ENCODE data around the gene PTDSS2. TPM values are rescaled to one million over a fixed set of nuclear protein-coding genes. Genes with fewer than 3 reads are reported as not detected.

PTDSS2 gene
- total and polyA plus RNA-seq, 2 donors from 2014 or later = 28.5 to 37.7 TPM

DNA sequence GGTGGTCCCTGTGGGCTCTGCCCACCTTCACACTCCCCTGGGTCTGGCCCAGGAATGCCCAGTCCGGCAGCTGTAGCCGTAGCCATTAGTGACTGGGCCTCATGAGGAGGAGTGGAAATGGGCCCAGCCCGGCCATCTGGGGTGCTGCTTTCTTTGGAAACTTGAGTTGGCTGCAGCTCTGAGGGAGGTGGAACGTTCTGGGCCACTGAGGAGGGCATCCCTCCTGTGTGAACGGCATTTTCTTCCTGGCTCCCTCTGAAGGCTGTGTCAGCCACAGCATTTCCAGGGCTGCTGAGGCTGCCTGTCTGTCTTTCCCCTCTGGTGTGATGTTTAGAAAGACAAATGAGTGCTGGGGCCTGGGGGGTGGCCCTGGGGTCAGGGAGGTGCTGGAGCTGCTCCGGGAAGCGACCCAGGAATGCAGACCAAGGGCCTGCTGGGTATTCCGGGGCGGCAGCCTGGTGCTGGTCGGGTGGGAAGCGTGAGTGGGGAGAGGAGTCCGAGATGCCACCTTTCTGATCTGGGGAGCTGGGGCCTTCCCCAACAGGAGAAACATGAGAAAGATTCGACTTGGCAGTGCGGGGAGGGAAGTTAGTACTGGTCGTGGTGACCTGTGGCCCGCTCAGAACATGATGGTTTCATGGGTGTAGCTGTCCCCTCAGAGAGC is 27.1 kb downstream of the PTDSS2 start:
- intact Hi-C loops (cut with DNase I) = no loop called here
- no peak overlapping the region for H3K9ac ChIP-seq (ENCODE audit: low read length in 3 of 3)
- H3K4me3 ChIP-seq (ENCODE audit: low read length in 3 of 3) = no peak overlapping the region
- TF ChIP-seq, protein P1, sequence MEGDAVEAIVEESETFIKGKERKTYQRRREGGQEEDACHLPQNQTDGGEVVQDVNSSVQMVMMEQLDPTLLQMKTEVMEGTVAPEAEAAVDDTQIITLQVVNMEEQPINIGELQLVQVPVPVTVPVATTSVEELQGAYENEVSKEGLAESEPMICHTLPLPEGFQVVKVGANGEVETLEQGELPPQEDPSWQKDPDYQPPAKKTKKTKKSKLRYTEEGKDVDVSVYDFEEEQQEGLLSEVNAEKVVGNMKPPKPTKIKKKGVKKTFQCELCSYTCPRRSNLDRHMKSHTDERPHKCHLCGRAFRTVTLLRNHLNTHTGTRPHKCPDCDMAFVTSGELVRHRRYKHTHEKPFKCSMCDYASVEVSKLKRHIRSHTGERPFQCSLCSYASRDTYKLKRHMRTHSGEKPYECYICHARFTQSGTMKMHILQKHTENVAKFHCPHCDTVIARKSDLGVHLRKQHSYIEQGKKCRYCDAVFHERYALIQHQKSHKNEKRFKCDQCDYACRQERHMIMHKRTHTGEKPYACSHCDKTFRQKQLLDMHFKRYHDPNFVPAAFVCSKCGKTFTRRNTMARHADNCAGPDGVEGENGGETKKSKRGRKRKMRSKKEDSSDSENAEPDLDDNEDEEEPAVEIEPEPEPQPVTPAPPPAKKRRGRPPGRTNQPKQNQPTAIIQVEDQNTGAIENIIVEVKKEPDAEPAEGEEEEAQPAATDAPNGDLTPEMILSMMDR (IDR thresholded peaks at IDR 0.05; ENCODE audit: borderline replicate concordance, extremely low read depth, insufficient read depth) = no peak
- no peaks in the 10 kb centered on the region for H3K4me1 ChIP-seq (ENCODE audit: control insufficient read depth in 2 of 3, insufficient read depth in 2 of 3, low read depth in 1 of 3, low read length in 3 of 3)
- no peak overlapping the region for H3K27ac ChIP-seq (ENCODE audit: low read depth in 2 of 2, low read length in 2 of 2)
- H3K9me3 ChIP-seq (ENCODE audit: control insufficient read depth in 2 of 3, insufficient read depth in 1 of 3, low read length in 3 of 3) = no peaks in the 10 kb centered on the region
- H3K36me3 ChIP-seq (ENCODE audit: control insufficient read depth in 2 of 3, insufficient read depth in 3 of 3, low read length in 3 of 3) = no peaks in the 10 kb centered on the region
- H3K27me3 ChIP-seq (ENCODE audit: control insufficient read depth, insufficient read depth, low read length) = no peaks in the 10 kb centered on the region
- DNase-seq = peak in 4 of 5 donors; percentile 72 to 82 (median 78)
- FAIRE-seq = no peak

DNA sequence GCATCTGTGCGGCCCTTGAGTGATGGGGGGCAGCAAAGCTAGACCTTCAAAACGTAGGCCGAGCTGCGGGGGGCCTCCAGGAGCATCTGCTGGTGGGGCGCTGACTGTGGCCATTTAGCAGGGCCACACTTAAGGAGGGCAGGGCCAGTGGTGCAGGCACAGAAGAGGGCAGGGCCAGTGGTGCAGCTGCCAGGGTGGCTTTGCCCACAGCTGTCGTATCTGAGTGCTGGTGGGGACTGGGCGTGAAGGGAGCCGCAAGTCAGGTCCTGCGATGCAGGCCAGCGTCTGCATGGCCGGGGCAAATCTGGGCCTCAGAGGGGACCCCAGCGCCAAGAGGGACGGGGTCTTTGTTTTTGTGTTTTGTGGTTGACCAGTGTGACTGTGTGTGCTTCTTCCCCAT is 29.2 kb downstream of the PTDSS2 start:
- Histone ChIP-seq H3K4me3 (ENCODE audit: low read length in 3 of 3) (no peak overlapping the region), H3K4me1 (ENCODE audit: control insufficient read depth in 2 of 3, insufficient read depth in 2 of 3, low read depth in 1 of 3, low read length in 3 of 3) (no peaks in the 10 kb centered on the region), H3K9ac (ENCODE audit: low read length in 3 of 3) (no peak overlapping the region), H3K27me3 (ENCODE audit: control insufficient read depth, insufficient read depth, low read length) (no peaks in the 10 kb centered on the region), H3K36me3 (ENCODE audit: control insufficient read depth in 2 of 3, insufficient read depth in 3 of 3, low read length in 3 of 3) (no peaks in the 10 kb centered on the region), H3K9me3 (ENCODE audit: control insufficient read depth in 2 of 3, insufficient read depth in 1 of 3, low read length in 3 of 3) (no peaks in the 10 kb centered on the region), H3K27ac (ENCODE audit: low read depth in 2 of 2, low read length in 2 of 2) (no peak overlapping the region)
- intact Hi-C loops (cut with DNase I) = no loop called here
- DNase-seq = no peak
- FAIRE-seq = no peak
- TF ChIP-seq, protein P1 (IDR thresholded peaks at IDR 0.05; ENCODE audit: borderline replicate concordance, extremely low read depth, insufficient read depth) = no peak

GRCh38 chr11:484616-485015 is 34.5 kb downstream of the PTDSS2 start:
- Histone ChIP-seq H3K4me1 (ENCODE audit: control insufficient read depth in 2 of 3, insufficient read depth in 2 of 3, low read depth in 1 of 3, low read length in 3 of 3) (no peaks in the 10 kb centered on the region), H3K4me3 (ENCODE audit: low read length in 3 of 3) (no peak overlapping the region), H3K27me3 (ENCODE audit: control insufficient read depth, insufficient read depth, low read length) (no peaks in the 10 kb centered on the region), H3K27ac (ENCODE audit: low read depth in 2 of 2, low read length in 2 of 2) (no peak overlapping the region), H3K9ac (ENCODE audit: low read length in 3 of 3) (no peak overlapping the region), H3K9me3 (ENCODE audit: control insufficient read depth in 2 of 3, insufficient read depth in 1 of 3, low read length in 3 of 3) (no peaks in the 10 kb centered on the region), H3K36me3 (ENCODE audit: control insufficient read depth in 2 of 3, insufficient read depth in 3 of 3, low read length in 3 of 3) (peaks cover 0 to 4% (median 0%) of the 10 kb centered on the region in 3 donors)
- FAIRE-seq (no peak), DNase-seq (no peak)
- TF ChIP-seq, protein P1 (IDR thresholded peaks at IDR 0.05; ENCODE audit: borderline replicate concordance, extremely low read depth, insufficient read depth) = no peak
- intact Hi-C loops (cut with DNase I) = no loop called here

GRCh38 chr11:486189-486588 is 36.1 kb downstream of the PTDSS2 start:
- H3K9ac ChIP-seq (ENCODE audit: low read length in 3 of 3) = no peak overlapping the region
- FAIRE-seq = no peak
- H3K27ac ChIP-seq (ENCODE audit: low read depth in 2 of 2, low read length in 2 of 2) = no peak overlapping the region
- no peaks in the 10 kb centered on the region for H3K27me3 ChIP-seq (ENCODE audit: control insufficient read depth, insufficient read depth, low read length)
- H3K36me3 ChIP-seq (ENCODE audit: control insufficient read depth in 2 of 3, insufficient read depth in 3 of 3, low read length in 3 of 3) = peaks cover 0 to 4% (median 0%) of the 10 kb centered on the region in 3 donors
- H3K4me1 ChIP-seq (ENCODE audit: control insufficient read depth in 2 of 3, insufficient read depth in 2 of 3, low read depth in 1 of 3, low read length in 3 of 3) = no peaks in the 10 kb centered on the region
- intact Hi-C loops (cut with DNase I) = no loop called here
- TF ChIP-seq, protein P1 (IDR thresholded peaks at IDR 0.05; ENCODE audit: borderline replicate concordance, extremely low read depth, insufficient read depth) = no peak
- DNase-seq = no peak
- H3K4me3 ChIP-seq (ENCODE audit: low read length in 3 of 3) = no peak overlapping the region
- H3K9me3 ChIP-seq (ENCODE audit: control insufficient read depth in 2 of 3, insufficient read depth in 1 of 3, low read length in 3 of 3) = no peaks in the 10 kb centered on the region
